Cardiac fibroblast (primary cell): Measurements from ENCODE around the gene COX5A.
A peak's percentile ranks its signal among the peaks of the same experiment; 100 is the strongest.
"Not testable (repeated sequence)": the region's sequence is repeated elsewhere in the genome, so short reads cannot be mapped to it uniquely, and the experiment has no call there.

Source experiments
- DNase-seq, 2 donors: peaks; one replicate each; pipeline versions ENCODE4 v3.0.0 to v3.0.0-alpha.2; 2010; ENCODE audit warnings: low read depth in 2 of 2
- H3K4me3 ChIP-seq, 2 donors: replicated peaks in 1 of 2; 1 replicate in 1 of 2; 2 replicates in 1 of 2; pipeline ENCODE4 v1.5.1; 2011; ENCODE audit warnings: low read depth in 2 of 2, low read length in 2 of 2, mild to moderate bottlenecking in 2 of 2, moderate library complexity in 1 of 2
- TF ChIP-seq, protein P1 (sequence below): IDR thresholded peaks from one replicate; pipeline ENCODE4 v1.5.1; 2011; ENCODE audit warnings: low read depth, mild to moderate bottlenecking, low read length, inconsistent platforms

COX5A gene

DNA sequence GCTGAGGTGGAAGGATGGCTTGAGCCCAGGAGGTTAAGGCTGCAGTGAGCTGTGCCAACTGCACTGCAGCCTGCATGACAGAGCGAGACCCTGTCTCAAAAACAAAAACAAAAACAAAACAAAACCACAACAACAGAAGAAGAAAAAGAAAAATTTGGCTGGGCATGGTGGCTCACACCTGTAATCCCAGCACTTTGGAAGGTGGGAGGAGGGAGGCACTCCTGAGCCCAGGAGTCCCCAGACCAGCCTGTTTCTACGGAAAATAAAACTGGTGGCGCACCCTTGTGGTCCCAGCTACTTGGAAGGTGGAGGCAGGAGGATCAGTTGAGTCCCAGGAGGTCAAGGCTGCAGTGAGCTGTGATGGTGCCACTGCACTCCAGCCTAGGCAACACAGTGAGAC lies 2.7 kb downstream of the COX5A start:
- not testable (repeated sequence) for H3K4me3 ChIP-seq, DNase-seq
- TF ChIP-seq, protein P1, sequence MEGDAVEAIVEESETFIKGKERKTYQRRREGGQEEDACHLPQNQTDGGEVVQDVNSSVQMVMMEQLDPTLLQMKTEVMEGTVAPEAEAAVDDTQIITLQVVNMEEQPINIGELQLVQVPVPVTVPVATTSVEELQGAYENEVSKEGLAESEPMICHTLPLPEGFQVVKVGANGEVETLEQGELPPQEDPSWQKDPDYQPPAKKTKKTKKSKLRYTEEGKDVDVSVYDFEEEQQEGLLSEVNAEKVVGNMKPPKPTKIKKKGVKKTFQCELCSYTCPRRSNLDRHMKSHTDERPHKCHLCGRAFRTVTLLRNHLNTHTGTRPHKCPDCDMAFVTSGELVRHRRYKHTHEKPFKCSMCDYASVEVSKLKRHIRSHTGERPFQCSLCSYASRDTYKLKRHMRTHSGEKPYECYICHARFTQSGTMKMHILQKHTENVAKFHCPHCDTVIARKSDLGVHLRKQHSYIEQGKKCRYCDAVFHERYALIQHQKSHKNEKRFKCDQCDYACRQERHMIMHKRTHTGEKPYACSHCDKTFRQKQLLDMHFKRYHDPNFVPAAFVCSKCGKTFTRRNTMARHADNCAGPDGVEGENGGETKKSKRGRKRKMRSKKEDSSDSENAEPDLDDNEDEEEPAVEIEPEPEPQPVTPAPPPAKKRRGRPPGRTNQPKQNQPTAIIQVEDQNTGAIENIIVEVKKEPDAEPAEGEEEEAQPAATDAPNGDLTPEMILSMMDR, result peak; percentile 4

DNA sequence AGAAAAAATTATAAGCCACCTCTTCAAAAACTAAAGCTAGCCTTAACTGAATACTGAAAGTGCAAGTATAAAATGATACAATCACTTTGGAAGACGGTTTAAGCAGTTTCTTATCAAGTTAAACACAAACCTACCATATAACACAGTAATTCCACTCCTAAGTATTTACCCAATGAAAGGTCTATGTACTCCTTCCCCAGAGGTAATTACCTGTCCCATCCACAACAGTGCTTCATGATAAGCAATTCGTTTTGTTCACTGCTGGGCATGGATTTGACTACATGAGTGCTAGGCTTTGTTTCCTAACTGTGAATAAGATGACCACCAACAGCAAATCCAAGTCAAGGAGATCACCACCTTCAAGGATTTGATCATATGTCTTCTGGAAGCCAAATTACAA lies 4.3 kb downstream of the COX5A start:
- TF ChIP-seq, protein P1, result no peak
- no peak for DNase-seq
- H3K4me3 ChIP-seq, result no peak overlapping the region

DNA sequence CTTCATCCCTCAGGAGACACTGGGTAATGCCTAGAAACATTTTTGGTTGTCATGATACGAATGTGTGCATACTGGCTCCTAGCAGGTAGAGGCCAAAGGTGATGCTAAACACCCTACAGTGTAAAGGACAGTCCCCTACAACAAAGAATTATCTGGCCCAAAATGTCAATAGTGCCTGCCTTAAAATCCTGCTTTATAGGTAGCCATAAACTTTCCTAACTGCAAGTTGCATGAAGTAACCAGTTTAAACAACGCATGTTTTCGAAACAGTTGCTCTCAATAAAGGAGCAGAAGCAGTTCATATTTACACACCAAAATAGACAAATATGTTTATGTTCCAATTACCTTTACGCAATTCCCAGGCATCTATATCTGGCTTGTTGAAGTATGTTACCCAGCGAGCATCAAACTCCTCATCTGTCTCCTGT lies 9.1 kb downstream of the COX5A start:
- TF ChIP-seq, protein P1, result no peak
- no peak for DNase-seq
- no peak overlapping the region for H3K4me3 ChIP-seq

DNA sequence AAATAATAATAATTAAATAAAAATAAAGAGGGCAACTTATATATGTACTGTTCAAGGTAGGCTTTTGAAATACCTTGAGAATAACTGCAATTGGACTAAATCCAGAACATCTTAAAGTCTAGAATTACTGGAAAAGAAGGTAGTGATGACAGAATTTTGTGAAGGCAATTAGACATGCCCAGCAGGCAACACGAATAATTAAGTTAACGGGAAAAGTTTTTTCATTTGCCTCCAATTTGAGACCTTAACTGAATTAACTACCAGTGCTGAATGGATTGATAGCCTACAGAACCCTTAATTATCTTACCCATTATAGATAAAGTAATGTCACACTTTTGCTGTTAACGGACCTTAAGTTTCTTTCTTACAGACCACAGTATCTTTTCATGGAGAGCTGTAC lies 13.3 kb downstream of the COX5A start:
- no peak overlapping the region for H3K4me3 ChIP-seq
- TF ChIP-seq, protein P1, result no peak
- no peak for DNase-seq

DNA sequence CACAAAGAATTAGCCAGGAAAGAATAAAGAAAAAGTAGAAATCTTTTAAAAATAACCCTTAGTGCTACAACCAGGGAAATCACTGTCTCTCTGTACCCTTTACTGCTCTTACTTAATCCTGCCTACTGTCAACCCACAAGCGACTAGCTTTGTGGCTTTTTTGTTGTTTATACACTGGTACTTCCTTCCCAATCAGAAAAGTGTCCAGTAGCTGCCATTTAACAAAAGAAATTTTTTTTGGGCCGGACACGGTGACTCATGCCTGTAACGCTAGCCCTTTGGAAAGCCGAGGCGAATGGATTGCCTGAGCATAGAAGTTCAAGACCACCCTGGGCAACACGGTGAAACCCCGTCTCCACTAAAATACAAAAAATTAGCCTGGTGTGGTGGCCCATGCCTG lies 17.4 kb downstream of the COX5A start:
- no peak overlapping the region for H3K4me3 ChIP-seq
- no peak for DNase-seq
- TF ChIP-seq, protein P1, result no peak

DNA sequence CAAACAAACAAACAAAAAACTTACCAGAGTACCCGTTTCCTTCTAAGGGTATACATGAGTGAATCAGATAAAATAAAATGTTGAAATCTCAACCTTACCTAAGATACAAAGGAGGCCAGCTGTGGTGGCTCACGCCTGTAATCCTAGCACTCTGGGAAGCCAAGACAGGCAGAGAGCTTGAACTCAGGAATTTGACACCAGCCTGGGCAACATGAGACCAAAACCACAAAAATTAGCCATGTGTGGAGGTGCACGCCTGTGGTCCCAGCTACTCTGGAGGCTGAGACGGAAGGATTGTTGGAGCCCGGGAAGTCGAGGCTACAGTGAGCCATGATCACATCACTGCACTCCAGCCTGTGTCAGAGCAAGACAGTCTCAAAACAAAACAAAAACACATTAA lies 20.2 kb downstream of the COX5A start:
- TF ChIP-seq, protein P1, result no peak
- DNase-seq, result no peak
- H3K4me3 ChIP-seq, result no peak overlapping the region

DNA sequence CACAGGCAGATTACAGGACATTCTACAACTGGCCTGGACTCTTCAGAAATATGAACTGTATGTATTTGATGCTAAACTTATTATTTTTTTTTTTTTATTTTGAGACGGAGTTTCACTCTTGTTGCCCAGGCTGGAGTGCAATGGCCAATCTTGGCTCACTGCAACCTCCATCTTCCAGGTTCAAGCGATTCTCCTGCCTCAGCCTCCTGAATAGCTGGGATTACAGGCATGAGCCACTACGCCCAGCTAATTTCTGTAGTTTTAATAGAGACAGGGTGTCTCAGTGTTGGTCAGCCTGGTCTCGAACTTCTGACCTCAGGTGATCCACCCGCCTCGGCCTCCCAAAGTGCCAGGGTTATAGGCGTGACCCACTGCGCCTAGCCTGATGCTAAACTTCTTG lies 24.1 kb downstream of the COX5A start:
- not testable (repeated sequence) for DNase-seq, H3K4me3 ChIP-seq

DNA sequence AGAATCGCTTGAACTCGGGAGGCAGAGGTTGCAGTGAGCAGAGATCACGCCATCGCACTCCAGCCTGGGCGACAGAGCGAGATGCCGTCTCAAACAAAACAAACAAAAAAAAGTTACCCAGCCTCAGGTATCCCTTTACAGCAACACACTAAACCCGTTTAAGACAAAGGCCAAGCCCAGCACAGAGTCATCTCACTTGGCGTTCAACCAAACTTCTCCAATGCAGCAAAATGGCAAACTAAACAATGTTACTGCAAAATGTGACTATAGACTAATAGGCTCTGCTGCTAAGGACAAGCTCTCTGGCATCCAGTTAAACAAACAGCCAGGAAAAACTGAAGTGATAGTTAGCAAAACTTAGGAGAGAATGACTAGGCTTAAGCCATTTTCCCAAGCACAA lies 24.8 kb downstream of the COX5A start:
- peak in 1 of 2 donors; percentile 40 for DNase-seq
- no peak overlapping the region for H3K4me3 ChIP-seq
- TF ChIP-seq, protein P1, result no peak
